LNCaP clone FGC (cell line): Measurements from ENCODE around the gene TSPAN13.

ENCODE experiments used
- DNase-seq: peaks from one replicate; pipeline ENCODE4 v3.0.0-alpha.2; 2011; ENCODE audit warnings: low read depth
- H3K4me3 ChIP-seq: 2 replicates; pipeline ENCODE4 v1.5.1; 2011; ENCODE audit warnings: mild to moderate bottlenecking, low read depth, low read length, control low read depth
- CTCF ChIP-seq: IDR thresholded peaks from 2 replicates; pipeline ENCODE4 v1.5.1; 2012; ENCODE audit warnings: mild to moderate bottlenecking; ENCODE audit not compliant: control insufficient read depth, insufficient read depth; ENCODE audit errors: extremely low read depth

The TSPAN13 gene

GRCh38 chr7:16791905-16792698 lies 38.5 kb downstream of the TSPAN13 start:
- no peak for DNase-seq
- TF ChIP-seq CTCF: no peak
- no peak overlapping the region for H3K4me3 ChIP-seq

DNA sequence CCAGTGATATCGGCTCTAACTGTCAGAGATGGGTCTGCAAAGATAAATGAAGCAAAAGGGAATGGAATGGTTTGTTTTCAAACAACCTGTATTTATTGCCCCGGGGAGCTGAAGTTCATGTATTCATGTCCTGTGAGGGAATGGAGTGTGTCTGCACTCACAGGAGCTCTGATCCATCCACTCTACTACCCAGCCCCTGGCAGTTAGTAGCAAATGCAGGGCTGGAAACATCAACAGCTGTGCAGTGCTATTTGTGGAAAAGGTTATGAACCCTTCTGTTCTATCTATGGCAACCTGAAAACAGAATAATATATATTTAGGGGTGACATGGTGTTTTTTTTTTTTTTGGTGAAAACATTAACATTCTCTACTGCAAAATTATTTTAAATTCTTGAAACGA lies 41.4 kb downstream of the TSPAN13 start:
- DNase-seq: no peak
- no peak overlapping the region for H3K4me3 ChIP-seq
- TF ChIP-seq CTCF: no peak

GRCh38 chr7:16795624-16796023 lies 42.1 kb downstream of the TSPAN13 start:
- no peak for DNase-seq
- TF ChIP-seq CTCF: no peak
- H3K4me3 ChIP-seq: no peak overlapping the region

- no peak for DNase-seq
- no peak overlapping the region for H3K4me3 ChIP-seq
- TF ChIP-seq CTCF: peak; percentile 57
Observed at GRCh38 chr7:16801111-16801542, 47.6 kb downstream of the TSPAN13 start.

DNA sequence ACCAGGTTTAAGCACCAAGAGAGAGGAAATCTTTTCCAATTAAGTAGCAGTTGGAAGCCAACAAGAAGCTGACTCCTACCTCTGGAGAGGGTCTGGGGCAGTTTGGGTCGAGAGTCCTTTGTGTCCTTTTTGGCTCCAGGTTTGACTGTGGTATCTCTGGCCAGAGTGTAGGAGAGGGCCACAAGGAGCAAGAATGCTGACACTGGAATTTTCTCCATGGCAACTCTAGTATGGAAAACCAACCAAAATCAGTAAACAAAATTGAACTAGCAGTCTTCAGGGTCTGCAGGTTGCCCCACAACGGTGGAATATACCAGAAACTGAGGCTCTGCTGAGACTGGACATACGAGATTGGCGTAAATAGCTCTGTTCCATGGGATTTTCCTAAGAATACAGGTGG lies 48.0 kb downstream of the TSPAN13 start:
- no peak for TF ChIP-seq CTCF
- no peak overlapping the region for H3K4me3 ChIP-seq
- no peak for DNase-seq

GRCh38 chr7:16803125-16803524 lies 49.6 kb downstream of the TSPAN13 start:
- no peak overlapping the region for H3K4me3 ChIP-seq
- no peak for TF ChIP-seq CTCF
- no peak for DNase-seq
